Measurements from ENCODE around the gene C16orf87.

The C16orf87 gene

DNA sequence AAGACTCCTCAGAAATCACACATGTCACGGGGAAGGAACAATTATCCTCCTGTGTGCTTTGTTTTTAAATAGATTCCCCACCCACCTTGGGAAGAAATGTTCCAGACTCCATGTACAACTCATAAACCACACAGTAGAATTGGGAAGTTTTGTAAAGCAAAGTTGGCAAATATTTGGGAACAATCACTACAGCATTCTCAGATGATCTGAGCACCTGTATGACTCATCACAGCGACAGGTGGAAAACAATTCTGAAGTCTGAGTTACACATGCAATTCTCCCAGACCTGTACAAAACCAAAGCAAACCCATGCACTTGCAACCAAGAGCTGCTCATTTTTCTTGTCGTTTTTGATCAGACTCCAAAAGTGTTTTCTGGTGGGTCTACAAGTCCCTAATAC, 68.4 kb downstream of the C16orf87 start:
- DNase-seq (ENCODE audit: extremely low read depth in 1 of 2, low read depth in 1 of 2): no peak

DNA sequence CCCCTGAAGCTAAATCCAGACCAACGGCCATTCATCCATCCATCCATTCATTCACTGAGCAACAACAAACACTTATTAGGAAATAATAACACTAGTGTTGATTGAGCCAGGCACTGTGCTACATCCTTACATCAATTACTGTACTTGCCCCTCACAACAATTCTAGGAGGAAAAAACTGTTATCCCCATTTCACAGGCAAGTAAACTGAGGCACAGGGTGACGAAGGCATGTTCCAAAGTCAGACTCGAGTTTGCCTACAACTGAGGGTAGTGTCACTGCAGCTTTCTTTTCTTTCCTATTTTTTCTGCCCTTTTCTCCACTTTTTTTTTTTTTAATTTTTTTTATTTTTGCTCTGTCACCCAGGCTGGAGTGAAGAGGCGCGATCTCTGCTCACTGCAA, 71.7 kb downstream of the C16orf87 start:
- DNase-seq (ENCODE audit: extremely low read depth in 1 of 2, low read depth in 1 of 2): no peak

DNA sequence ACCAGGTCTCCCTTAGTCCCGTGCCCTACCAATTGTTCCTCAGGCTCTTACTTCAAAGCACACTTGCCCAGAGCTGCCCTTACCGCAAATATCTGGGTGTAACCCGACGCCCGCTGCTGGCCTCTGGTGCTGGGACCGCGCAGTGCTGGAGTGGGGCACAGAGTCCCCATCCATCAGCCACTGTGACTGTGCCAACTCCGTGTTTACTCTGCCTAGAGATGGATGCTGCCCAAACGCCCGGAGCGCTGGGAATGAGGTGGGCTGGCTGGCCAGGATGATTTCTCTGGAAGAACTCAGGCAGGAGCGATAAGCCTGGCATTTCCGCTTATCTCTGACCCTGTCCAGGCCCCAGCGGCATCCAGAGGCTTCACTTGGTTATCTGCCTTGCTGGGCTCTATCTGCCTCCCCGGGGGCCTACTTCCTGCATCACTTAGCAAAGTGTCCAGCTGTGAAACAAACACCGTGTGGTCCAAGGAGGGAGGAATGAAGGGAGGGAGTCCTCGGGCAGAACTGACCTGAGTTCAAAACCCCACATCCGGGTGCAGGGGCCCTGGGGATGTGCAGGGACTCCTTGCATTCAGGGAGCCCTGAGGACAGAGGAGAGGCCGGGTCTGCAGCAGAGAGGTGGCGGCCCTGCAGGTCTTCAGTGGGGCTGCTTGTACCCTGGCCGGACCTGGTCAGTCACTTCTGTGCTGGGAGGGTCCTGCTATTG, 73.5 kb downstream of the C16orf87 start:
- DNase-seq (ENCODE audit: extremely low read depth in 1 of 2, low read depth in 1 of 2): no peak

DNA sequence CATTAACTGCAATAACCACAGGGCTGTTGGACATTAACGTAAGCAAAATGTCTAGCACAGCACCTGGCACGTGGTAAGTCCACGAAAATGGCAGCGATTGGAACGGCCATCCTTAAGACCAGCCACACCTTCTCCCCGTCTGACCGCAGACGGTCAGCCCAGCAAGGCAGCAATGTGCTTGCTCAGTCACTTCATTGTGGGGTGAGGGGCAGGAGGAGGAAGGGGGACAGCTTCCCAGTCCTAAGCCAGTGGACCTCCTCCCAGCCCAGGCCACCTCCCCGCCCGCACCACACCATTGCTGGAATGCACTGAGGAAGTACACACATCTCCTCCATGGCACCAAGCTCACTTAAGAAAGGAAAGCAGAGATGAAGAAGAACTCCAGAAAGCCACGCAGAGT, 74.2 kb downstream of the C16orf87 start:
- no peak for DNase-seq (ENCODE audit: extremely low read depth in 1 of 2, low read depth in 1 of 2)

DNA sequence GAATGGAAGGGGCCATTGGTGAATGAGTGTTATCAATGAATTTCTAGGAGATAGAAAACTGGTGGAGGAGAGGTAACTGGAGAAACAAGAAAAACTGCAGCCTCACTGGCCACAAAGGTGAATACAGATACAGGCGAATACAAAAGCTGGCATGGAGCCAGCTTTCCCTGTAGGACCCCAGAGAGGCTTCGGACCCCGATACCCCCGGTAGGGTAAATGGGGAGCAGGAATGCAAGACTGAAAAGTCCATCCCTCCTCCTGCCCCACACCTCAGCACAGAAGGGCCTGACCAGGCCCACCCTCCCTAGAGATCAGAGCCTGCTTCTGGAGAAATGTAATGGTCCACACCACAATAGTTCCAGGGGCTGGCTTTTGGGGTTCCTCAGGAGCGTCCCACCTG, 78.0 kb downstream of the C16orf87 start:
- no peak for DNase-seq (ENCODE audit: extremely low read depth in 1 of 2, low read depth in 1 of 2)

DNA sequence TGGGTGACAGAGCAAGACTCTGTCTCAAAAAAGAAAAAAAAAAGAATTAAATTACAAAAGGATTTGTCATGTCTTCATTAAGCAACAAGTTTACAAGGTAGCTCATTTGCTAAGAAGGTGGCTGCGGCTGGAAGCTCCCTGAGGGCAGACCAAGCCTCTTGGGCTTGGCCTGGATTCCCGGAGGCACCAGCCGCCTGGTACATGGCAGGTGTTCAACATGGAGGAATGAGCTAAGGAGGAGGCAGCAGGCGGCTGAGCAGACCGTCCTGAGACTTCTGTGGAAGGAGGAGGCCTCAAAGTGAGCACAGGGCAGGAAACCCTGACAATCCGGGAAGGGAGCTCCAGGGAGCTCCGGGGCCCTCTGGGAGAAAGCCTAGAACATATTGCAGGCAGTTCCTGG, 79.6 kb downstream of the C16orf87 start:
- DNase-seq (ENCODE audit: extremely low read depth in 1 of 2, low read depth in 1 of 2): no peak

DNA sequence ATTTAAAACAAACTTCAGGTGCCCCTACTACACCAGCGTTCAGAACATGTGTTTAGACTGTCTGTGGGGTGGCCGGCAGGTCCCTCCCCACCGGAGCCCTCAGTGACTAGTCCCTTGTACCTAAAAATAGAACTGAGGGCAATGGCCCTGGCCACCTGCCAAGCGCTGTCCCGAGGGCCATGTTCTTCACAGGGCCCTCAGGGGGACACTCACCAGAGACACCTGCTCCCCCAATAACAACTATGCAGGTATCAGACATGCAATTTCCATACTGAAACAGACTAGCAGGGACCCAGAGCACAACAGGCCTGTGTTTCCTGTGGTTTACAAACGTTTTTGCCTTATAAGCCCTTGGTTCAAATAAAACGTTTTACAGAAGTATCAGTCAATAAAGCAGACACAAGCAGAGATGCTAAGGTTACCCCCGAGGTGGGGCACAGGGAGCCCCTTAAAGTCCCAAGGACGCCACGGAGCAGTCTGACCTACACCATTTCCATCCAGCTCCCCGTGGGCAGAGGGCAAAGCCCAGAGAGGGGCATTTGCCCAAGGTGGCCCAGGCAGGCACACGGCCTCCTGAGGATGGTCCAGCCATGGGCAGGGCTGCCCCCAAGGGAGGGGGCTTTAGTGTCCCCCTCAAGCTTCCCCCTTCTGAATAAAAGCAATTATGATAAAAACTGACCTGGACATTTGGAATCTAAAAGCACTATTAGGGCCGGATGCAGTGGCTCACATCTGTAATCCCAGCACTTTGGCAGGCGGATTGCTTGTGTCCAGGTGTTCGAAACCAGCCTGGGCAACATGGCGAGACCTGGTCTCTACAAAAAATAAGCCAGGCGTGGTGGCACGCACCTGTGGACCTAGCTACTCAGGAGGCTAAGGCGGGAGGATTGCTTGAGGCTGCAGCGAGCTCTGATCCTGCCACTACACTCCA, 81.9 kb downstream of the C16orf87 start:
- DNase-seq (ENCODE audit: extremely low read depth in 1 of 2, low read depth in 1 of 2): no peak

DNA sequence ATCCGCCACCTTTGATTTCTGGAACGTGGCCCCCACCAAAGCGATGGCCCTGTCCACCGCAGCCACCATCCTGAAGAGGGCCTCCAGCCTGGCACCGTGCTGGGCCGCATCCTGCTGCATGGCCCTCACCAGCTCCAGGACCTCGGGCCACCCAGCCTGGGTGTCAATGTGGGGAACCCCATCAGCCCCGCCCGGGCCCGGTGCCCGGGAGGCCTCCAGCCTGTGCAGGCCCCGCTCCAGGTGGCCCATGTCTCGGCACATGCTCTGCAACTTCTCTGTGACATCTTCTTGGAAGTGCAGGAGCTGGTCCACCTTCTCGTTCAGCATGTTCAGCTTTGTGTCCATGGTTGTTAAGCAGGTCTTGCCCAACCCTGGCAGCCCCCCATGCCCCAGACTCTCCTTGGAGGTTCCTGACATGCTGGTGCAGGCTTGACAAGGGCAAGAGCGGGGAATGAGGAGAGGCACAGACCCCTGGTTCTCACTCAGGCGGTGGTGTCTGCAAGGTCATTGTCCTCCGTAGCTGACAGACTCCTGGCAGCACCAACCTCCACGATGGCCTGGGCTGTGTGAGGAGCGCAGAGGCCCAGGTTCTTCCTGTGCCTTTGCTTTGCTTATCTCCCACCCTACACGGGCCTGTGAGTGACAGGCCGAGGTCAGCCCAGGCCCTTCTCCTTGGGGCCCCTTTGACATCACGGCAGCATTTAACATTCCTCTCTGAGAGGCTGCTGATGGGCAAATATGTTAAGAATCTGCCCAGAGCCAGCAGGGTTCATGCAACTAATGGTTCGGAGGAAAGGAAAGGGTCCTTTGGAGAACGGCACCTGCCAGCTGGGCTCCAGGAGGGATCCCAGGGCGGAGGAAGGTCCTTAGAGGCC, 83.0 kb downstream of the C16orf87 start, which contains the start of gene MYLK3:
MYLK3 (minus strand) TSS at position 568 of the 875 bp plus-strand sequence; CDS start at position 417, 151 bp downstream.
- DNase-seq (ENCODE audit: extremely low read depth in 1 of 2, low read depth in 1 of 2): no peak

DNA sequence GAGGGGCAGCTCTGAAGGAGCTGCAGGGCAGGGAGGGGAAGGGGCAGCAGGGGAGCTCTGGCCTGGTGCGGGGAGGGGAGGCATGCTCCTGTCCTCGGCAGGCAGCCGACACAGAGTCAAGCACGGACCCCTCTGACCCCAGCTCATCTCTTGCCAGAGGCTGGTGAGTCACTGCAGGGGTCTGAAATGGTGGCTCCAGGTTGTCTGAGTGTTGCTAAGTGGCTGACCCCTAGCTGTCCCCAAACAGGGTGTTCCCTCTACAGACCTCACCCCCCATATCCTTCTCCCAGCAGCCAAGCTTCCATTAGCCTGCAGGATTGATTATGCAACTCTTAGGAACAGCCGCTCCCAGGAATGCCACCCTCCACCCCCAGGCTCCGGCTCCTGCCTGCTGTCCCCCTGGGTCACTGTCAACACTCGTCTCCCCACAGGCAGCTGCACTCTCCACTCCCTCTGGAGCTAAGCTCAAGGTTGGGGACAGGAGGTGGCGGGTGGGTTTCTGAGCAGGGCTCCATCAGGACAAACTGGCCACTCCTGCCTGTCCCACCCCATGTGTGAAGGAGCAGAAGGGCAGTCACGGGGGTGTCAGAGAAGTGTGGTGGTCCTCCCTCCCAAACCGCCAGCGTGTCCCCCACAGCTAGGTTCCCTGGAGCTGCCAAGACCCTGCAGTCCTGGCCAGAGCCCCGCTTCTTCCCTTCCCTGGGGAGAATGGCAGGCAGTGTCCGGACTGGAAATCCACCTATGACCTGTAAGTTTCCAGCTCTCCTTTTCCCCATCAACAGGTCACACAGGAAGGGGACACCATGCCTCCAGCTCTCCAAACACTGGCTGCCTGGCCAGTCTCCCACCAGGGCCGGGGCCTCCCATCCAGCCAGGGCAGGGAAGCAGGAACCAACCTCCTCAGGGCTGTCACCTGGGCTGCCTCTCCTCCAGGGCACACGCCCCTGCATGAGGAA, 83.9 kb downstream of the C16orf87 start:
- DNase-seq (ENCODE audit: extremely low read depth in 1 of 2, low read depth in 1 of 2): no peak
